Heart left ventricle (tissue), 13 donors: ENCODE data around the gene RPL11.

Experiments
- CTCF ChIP-seq, 12 donors: fragments of 200-600 bp; sonication (generic) in 4 of 12; IDR thresholded peaks; one replicate each; pipeline versions ENCODE4 v1.5.0 to v1.8.0; 2018 to 2022; ENCODE audit warnings: antibody characterized with exemption in 12 of 12, mild to moderate bottlenecking in 5 of 12
- POLR2A ChIP-seq, 2 donors: fragments of 450-650 bp; IDR thresholded peaks; one replicate each; pipeline ENCODE4 v1.6.1; 2017; ENCODE audit warnings: antibody characterized with exemption in 2 of 2, mild to moderate bottlenecking in 2 of 2, moderate library complexity in 2 of 2
- donor health status: ischemic (EF 13 %, LVEDD 7.1; RV severe dilation, severe dysfunction).
- donor health status: DM: no; HTN: yes; CAD: no.
- donor health status: DM: no; HTN: no; CAD: no.
- donor health status: ischemic (EF 25% LVEDD 6.9; RV normal size, moderate dysfunction).
- donor health status: ischemic (EF 25% LVEDD 5.7; RV mildly dilated, moderate dysfunction).
- donor health status: ischemic (EF 35%, LVEDD 5.7; RV mildly dilated, moderate dysfunction).
- donor health status: nonischemic (EF 11% LVEDD 7.7; RV severe dilation, severe dysfunction).
- donor health status: DM: yes; HTN: yes; CAD: no.
- donor health status: PGD.
- donor health status: ischemic (EF 29% LVEDD 5.4; RV normal size, mild dysfunction).
- donor health status: nonischemic (EF 23%, LVEDD 6.1; RV moderate dilation, normal function).

- TF ChIP-seq CTCF (IDR thresholded peaks at IDR 0.05) (no peak), POLR2A (IDR thresholded peaks at IDR 0.05) (no peak)
Measured at GRCh38 chr1:23695667-23696066, 4.1 kb downstream of the RPL11 start.
